AG04450 (cell line): ENCODE measurements around the gene SDHAF3. TPM values are rescaled to one million over a fixed set of nuclear protein-coding genes. Genes with fewer than 3 reads are reported as not detected.
"Not testable (repeated sequence)": the region's sequence is repeated elsewhere in the genome, so short reads cannot be mapped to it uniquely, and the experiment has no call there.

Source experiments
- CTCF ChIA-PET: fragments of 300-600, 350-600 bp; formaldehyde crosslinking; extraction: SDS; loops from one replicate; lab custom pipeline; 2022; ENCODE audit warnings: antibody characterized with exemption, inconsistent platforms; lab: Charles Lee
- POLR2A ChIA-PET: fragments of 350-600 bp; formaldehyde crosslinking; extraction: SDS; loops from one replicate; lab custom pipeline; 2021; ENCODE audit warnings: antibody characterized with exemption, inconsistent platforms; lab: Yijun Ruan, JAX
- DNase-seq: peaks from one replicate; pipeline ENCODE4 v3.0.0-alpha.2; 2011; ENCODE audit warnings: low read depth, low spot score
- H3K27ac ChIP-seq: one replicate; pipeline ENCODE4 v1.5.1; 2012; ENCODE audit warnings: low read depth, low read length, control low read depth
- H3K27me3 ChIP-seq: one replicate; pipeline ENCODE4 v1.6.0; 2012; ENCODE audit warnings: low read length; ENCODE audit not compliant: control insufficient read depth, insufficient read depth
- H3K4me3 ChIP-seq: 2 replicates; pipeline ENCODE4 v1.5.1; 2011; ENCODE audit warnings: mild to moderate bottlenecking, low read depth, low read length, control low read depth
- H3K9me3 ChIP-seq: 2 replicates; pipeline ENCODE4 v1.5.1; 2012; ENCODE audit warnings: low read length; ENCODE audit not compliant: control insufficient read depth, insufficient read depth
- CTCF ChIP-seq: IDR thresholded peaks from 2 replicates; pipeline ENCODE4 v1.5.1; 2011; ENCODE audit warnings: low read depth, low read length, control low read depth, inconsistent platforms
- polyA plus RNA-seq: library from polyadenylated mRNA; depleted of rRNA; stranded (reverse); fragments of >200 nt; gene quantifications from 2 replicates; pipeline ENCODE4 v1.2.3, GENCODE V29; 2011

The SDHAF3 gene
- polyA plus RNA-seq, 1 experiment = 13.7 TPM

- Histone ChIP-seq H3K9me3 (no peaks in the 10 kb centered on the region), H3K27me3 (no peaks in the 10 kb centered on the region), H3K27ac (no peak overlapping the region), H3K4me3 (no peak overlapping the region)
- DNase-seq = peak; percentile 1
- CTCF ChIA-PET = interaction anchor here (1.0 kb wide), 1 partner anchor 8 kb away, joined by 8 read pairs; no protein-coding TSS in a partner anchor
- POLR2A ChIA-PET = no interaction called here
- no peak for TF ChIP-seq CTCF
These were observed 69.6 kb downstream of the SDHAF3 start for GRCh38 chr7:97187067-97187466.

DNA sequence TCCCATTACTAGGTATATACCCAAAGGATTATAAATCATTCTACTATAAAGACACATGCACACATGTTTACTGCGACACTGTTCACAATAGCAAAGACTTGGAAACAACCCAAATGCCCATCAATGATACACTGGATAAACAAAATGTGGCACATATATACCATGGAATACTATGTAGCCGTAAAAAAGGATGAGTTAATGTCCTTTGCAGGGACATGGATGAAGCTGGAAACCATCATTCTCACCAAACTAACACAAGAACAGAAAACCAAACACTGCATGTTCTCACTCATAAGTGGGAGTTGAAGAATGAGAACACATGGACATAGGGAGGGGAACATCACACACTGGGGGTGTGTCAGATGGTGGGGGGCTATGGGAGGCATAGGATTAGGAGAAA, 78.7 kb downstream of the SDHAF3 start:
- POLR2A ChIA-PET, H3K9me3 ChIP-seq, H3K27ac ChIP-seq, H3K27me3 ChIP-seq, DNase-seq, H3K4me3 ChIP-seq: not testable (repeated sequence)
- CTCF ChIA-PET = interaction anchor here (1.0 kb wide), 1 partner anchor 17 kb away, joined by 5 read pairs; no protein-coding TSS in a partner anchor

DNA sequence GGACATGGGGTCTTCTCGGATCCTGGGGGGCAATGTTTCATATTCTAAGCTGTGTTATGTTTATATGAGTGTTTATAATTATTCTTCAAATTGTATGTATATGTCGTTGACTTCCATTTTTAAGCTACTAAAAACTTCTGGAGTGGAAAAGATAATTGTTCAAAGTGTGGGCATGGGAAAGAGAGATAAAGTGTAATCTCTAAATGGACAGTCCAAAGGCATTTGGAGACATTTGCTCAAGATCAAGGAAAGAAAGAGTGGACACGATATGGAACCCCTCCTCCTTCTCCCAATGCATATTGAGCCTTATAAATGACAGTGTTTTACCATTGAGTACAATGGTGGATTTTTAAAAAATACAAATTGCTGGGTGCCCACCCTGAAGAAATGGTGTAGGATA, 81.1 kb downstream of the SDHAF3 start:
- Histone ChIP-seq H3K4me3 (no peak overlapping the region), H3K9me3 (no peaks in the 10 kb centered on the region), H3K27ac (no peak overlapping the region), H3K27me3 (no peaks in the 10 kb centered on the region)
- ChIA-PET POLR2A (no interaction called here), CTCF (interaction anchor here (1.3 kb wide), 1 partner anchor 20 kb away, joined by 3 read pairs; no protein-coding TSS in a partner anchor)
- no peak for TF ChIP-seq CTCF
- no peak for DNase-seq

DNA sequence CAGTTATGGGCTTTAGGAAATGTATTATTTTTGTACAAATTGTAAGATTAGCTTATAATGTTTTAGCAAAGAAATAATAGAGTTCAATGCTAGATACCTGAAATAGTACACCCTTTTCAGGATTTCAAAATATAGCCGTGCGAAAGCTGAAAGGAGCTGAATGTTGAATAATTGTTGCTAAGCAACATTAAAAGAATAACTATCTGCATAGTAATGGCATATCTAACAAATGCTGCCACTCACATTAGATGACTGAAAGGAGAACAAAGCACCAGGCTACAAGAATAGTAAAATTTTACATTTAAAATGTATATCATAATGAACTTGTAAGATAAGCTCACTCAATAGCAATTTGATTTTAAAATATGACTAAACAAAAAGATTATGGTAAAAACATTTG, 82.5 kb downstream of the SDHAF3 start:
- no peaks in the 10 kb centered on the region for H3K9me3 ChIP-seq
- no peak for TF ChIP-seq CTCF
- CTCF ChIA-PET = interaction anchor here (1.0 to 1.1 kb wide), 2 partner anchors 21 to 96 kb away, joined by 3 to 11 read pairs; no protein-coding TSS in a partner anchor
- H3K27ac ChIP-seq = no peak overlapping the region
- no peak for DNase-seq
- no peak overlapping the region for H3K4me3 ChIP-seq
- no peaks in the 10 kb centered on the region for H3K27me3 ChIP-seq
- POLR2A ChIA-PET = no interaction called here

DNA sequence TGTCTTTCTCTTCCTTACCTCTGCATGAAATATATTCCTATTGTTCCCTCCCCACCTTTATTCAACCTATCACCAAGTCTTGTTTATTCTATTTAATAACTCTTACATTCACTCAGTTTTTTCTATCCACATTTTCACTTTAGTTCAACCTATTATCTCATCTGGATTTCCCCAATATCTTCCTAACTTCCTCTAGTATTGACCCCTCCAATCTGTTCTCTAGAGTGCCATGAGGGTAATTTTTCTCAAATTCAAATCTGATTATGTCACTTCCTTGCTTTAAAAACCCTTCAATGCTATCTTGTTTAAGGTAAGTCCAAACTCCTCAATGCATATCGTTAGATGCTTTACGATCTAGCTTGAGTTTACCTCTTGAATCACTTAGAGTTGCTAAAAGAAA, 86.5 kb downstream of the SDHAF3 start:
- no peak overlapping the region for H3K27ac ChIP-seq
- ChIA-PET POLR2A (no interaction called here), CTCF (no interaction called here)
- no peaks in the 10 kb centered on the region for H3K9me3 ChIP-seq
- DNase-seq = no peak
- TF ChIP-seq CTCF = no peak
- no peaks in the 10 kb centered on the region for H3K27me3 ChIP-seq
- H3K4me3 ChIP-seq = no peak overlapping the region
